NOMO-1 (cell line): Measurements from ENCODE around the gene TBC1D8B.
"Not testable (repeated sequence)": the region's sequence is repeated elsewhere in the genome, so short reads cannot be mapped to it uniquely, and the experiment has no call there.

ENCODE experiments used
- DNase-seq, 2 experiments: peaks; one replicate each; lab custom pipeline; 2025; ENCODE audit not compliant: unreplicated experiment in 2 of 2; lab: John Stamatoyannopoulos, UW

Gene TBC1D8B

DNA sequence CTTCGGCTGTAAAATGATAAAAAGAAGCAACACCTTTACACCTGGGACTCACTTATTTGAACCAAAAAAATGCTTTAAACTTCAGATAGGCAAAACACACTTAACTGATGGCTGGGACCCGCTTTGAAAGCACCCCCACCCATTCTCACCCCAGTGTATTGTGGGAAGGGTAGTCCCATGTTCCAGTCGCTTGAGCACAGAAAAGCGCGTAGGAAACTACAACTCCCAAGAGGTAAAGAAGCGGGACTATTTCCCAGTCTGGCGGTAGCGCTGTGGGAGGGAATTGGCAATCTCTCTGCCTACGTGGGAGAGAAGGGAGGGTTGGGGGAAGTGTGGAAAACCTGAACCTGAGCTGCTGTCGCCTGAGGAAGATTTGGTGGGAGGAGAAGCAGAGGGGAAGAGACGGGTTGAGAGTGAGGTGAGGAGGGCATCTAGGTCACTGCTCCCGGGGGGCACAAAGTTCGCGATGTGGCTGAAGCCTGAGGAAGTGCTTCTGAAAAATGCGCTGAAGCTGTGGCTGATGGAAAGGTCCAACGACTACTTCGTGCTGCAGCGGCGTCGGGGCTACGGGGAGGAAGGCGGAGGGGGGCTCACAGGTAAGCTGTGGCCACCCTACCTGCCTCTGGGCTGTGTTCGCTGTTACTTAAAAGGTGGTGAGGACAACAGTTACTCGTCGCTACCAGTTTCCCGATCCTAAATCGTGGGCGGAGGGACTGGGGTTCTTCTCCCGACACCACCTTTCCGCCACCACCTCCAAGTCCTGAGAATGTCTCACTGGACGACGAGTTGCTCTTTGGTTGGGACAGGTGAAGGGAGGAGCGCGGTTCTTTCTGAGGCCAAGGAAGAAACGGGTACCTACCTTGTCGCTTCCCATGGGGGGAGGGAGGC, at the start of gene TBC1D8B:
TBC1D8B (plus strand) TSS at position 286 of the 888 bp plus-strand sequence; CDS start at position 467, 181 bp downstream.
- DNase-seq = peak in 1 of 2 experiments; percentile 2

DNA sequence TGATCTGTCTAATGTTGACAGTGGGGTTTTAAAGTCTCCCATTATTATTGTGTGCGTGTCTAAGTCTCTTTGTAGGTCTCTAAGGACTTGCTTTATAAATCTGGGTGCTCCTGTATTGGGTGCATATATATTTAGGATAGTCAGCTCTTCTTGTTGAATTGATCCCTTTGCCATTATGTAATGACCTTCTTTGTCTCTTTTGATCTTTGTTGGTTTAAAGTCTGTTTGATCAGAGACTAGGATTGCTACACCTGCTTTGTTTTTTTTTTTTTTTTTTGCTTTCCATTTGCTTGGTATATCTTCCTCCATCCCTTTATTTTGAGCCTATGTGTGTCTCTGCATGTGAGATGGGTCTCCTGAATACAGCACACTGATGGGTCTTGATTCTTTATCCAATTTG, 33.2 kb upstream of the TBC1D8B start:
- not testable (repeated sequence) for DNase-seq

DNA sequence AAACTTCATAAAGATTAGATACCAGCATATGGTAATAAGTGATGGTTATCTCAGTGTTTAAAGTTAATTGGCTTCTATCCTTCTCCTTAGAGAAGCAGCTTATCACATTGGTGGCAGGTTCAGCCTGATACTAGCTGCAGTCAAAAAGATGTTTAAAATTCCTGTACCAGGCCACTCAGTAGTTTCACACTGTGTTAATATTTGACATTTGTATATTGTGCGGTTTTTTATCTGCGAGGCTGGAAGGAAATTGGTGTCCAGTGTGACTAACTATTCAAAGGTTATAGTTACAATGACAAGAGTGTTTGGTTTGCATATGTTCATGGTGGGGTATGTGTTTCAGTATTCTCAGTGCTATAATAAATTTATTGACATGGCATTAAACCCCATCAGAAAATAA, 27.5 kb upstream of the TBC1D8B start:
- DNase-seq = no peak

DNA sequence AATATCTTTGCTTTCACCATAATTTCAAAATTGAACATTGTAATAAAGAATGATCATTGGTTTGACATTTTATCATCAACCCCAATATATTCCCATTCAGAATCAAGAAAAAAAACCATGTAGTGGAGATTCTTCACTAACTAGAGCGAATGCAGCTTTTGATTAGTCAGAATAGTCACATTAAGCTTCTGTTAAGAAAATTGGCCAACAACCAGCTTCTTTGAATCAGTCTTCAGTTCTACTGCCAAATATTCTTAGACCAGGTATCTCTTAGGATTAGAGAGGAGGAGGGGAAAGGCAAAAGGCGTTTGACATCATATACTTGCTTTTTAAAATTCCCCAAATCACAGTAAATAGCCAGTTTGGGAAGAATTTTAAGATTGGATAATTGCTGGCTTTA, 22.2 kb upstream of the TBC1D8B start:
- DNase-seq = no peak

DNA sequence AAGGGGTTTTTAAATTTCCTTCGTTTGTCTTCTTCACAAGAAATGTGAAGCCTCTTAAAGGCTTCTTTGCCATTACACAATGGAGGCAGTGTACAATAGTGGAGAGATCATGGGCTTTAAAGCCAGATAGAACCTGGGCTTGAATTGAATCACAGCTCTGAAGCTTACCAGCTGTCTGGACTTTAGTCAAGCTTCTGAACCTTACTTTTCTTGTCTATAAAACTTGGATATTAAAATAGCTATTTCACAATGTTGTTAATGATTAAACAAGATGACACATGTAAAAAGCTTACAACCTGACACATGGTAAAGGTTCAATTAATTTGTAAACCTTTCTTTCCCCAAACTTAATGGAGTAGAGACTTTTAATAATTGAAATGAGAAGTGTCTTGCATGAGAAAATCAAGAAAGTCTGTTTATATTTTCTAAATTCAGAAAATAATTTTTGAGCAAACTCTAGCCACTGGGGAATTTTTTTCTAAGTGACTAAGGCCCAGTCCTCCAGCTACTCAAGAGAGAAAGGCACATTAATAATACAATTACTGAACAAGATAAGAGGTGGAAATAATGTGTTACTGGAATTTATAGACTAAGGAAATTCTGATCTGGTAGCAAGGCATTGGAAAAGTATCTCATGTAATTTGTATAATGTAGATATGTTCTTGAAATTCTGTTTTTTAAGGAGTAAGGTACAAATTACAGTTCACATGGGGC, 21.7 kb upstream of the TBC1D8B start:
- DNase-seq = no peak

DNA sequence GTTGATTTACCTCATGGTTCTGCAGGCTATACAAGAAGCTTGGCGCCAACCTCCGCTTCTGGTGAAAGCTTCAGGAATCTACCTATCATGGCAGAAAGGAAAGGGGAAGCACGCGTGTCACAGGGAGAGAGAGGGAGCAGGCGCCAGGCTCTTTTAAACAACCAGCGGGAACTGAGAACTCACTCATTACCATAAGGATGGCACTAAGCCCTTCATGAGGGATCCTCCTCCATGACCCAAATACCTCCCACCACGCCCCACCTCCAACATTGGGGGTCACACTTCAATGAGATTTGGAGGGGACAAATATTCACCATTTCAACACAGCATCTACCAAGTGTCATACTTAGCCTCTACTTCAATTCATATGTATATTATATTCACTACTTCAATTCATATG, 18.8 kb upstream of the TBC1D8B start:
- no peak for DNase-seq

DNA sequence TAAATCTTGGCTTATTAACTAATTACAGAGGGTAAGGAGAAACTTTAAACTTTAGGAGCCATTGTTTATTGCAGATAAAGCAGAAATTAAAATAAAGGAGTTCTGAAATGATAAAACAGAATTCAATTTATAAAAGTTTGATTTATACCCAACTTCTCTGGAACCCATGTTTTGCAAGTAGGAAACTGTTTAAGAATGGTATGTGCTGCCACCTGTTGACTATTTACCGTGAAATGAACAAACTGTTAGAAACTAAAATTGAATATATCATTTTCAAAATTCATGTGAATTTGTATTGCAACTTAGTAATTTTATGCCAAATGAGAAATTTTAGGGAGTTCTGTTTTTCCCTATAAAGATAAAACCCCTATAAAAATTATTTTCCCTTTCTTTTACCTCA, 11.0 kb upstream of the TBC1D8B start:
- DNase-seq = peak in 1 of 2 experiments; percentile 11

DNA sequence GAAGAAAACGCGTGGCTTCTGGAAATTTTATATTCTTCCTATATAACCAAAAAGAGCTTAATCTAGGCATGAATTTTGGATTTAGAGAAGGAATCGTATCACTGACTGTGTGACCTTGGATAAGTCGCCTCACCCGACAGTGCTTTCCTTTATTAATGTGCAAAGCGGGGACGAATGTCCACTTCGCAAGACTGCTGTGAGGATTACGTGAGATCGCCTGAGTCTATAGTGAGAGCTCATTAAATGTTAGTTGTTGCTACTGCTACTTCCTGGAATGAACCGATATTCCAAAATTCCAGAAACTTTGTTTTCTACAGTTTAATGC, 448 bp upstream of the TBC1D8B start:
- DNase-seq = no peak

DNA sequence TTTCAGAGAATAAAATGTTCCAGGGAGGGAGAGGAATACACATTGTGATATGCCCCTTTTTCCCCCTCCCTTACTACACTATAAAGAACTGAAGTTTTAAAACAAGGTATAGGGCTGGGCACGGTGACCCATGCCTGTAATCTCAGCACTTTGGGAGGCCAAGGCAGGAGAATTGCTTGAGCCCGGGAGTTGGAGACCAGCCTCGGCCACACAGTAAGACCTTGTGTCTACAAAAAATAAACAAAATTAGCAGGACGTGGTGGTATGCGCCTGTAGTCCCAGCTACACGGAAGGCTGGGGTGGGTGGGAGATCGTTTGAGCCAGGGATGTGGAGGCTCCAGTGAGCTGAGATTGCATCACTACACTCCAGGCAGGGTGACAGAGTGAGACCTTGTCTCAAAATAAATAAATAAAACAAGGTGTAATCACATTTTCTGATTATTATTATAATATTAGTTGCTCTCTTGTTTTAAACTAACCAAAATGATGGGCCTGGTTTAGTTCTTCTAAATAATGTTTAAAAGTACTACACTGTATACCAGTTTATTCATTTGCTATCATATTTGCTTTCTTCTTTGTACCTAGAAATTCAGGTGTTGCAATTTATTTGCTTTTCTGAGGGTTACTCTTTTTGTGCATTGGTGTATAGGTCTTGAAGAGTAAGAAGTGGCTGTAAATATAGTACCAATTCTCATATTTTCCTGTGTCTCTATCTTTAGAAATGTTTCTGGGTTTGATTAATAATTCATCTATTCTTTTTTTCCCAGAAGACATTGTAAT, 8.8 kb downstream of the TBC1D8B start:
- no peak for DNase-seq

DNA sequence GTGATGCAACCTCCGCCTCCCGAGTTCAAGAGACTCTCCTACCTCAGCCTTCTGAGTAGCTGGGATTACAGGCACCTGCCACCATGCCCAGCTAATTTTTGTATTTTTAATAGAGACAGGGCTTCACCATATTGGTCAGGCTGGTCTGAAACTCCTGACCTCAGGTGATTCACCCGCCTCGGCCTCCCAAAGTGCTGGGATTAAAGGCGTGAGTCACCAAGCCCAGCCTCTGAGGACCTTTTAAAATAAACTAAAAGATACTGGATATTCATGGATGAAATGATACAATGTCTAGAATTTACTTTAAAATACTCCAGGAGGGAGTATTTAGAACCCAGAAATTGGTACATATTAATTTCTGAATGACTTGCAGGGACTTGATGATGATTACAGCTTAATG, 10.5 kb downstream of the TBC1D8B start:
- DNase-seq = not testable (repeated sequence)

DNA sequence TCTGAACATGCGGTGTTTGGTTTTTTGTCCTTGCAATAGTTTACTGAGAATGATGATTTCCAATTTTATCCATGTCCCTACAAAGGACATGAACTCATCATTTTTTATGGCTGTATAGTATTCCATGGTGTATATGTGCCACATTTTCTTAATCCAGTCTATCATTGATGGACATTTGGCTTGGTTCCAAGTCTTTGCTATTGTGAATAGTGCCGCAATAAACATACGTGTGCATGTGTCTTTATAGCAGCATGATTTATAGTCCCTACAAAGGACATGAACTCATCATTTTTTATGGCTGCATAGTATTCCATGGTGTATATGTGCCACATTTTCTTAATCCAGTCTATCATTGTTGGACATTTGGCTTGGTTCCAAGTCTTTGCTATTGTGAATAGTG, 11.6 kb downstream of the TBC1D8B start:
- DNase-seq = not testable (repeated sequence)

DNA sequence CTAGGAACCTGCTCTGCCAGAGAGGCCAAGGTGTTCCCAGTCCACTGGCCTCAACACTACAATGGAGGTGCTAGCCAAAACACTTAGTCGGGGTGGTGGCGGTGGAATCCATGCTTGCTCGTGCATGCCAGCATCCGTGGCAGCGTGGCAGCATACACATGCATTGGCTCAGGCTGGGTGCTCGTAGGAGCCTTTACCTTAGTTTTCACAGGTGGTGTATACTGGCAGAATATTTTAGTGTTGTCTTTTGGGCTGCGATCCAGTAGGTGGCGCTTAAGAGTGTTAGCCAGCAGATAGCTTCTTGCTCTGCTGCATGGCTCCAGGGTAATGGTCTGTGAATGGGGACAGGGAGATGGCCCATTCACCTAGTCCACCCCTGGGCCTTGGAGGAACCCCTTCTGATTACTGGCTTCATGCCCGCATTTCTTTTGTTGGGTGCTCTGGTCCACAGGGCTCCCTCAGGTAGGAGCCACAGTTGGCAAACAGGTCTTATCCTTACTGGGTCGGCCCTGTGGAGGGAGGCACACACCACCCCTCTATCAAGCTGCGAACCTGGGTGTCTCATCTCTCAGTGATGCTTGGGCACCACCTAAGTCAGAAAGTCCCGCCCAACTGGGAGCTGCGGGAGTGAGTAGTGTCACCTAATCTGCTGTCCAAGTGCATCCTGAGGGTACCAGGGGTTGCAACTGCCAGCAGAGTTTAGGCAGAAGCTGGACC, 60.7 kb downstream of the TBC1D8B start:
- DNase-seq = peak in 1 of 2 experiments; percentile 0

DNA sequence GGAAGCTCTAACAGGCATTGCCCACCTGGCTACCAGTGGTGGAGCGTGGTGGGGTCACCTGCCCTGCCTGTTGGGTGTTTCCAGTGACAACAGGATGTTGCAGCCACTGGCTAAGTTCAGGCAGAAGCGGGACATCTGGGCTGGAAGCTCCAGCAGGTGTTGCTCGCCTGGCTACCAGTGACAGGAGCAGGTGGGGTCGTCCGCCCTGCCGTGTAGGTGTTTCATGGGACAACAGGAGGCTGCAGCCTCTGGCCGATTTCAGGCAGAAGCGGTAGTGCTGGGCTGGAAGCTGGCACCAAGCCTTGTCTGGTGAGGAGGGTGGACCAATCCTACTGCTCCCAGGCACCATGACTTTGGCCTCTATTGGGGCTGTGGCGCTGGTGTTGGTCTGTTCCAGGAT, 61.2 kb downstream of the TBC1D8B start:
- no peak for DNase-seq

DNA sequence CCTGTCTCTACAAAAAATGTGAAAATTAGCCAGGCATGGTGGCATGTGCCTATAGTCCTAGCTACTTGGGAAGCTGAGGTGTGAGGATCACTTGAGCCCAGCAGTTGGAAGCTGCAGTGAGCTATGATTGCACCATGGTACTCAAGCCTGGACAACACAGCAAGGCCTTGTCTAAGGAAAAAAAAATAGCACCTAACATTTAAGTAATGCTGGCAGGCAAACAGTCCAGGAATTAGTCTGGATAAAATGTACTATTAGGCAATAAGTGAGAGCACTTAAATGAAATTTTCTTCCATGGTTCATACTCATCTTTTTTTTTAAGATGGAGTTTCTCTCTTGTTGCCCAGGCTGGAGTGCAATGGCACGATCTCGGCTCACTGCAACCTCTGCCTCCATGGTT, 70.3 kb downstream of the TBC1D8B start:
- not testable (repeated sequence) for DNase-seq

DNA sequence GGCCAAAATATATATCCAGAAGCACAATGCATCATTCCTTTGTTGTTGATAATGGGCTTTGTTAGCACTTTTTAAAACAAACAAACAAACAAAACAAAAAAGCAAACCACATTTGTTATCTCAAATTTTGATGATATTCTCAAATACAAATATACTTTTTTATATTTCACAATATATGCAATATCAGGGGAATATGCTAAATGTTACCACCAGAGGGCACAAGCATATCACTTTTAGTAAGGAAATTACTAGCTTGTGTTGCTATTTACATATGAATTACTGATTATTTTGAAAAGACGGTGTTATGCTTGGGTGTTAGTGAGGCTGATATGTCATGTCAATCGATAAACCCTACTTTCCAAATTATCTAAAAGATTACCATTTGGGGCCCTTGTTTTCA, 71.6 kb downstream of the TBC1D8B start:
- peak in 1 of 2 experiments; percentile 32 for DNase-seq

DNA sequence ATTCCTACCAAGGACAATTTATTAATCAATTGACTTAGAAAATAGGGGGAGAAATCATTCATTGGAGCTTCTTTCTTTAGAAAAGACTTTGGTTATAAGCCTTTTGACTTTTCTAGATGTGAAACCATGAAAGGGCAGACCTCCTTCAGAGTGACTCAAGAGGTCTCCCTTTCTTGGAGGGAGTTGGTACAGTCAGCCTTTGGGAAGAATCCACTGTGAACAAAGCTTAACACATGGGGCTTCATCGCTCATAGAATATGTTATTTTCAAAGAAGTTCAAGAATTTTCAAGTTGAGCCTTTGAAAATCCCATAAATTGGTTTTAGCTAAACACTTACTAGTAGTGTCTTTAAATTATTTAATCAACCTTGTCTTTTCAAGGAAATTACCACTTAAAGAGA, 72.7 kb downstream of the TBC1D8B start:
- DNase-seq = no peak

DNA sequence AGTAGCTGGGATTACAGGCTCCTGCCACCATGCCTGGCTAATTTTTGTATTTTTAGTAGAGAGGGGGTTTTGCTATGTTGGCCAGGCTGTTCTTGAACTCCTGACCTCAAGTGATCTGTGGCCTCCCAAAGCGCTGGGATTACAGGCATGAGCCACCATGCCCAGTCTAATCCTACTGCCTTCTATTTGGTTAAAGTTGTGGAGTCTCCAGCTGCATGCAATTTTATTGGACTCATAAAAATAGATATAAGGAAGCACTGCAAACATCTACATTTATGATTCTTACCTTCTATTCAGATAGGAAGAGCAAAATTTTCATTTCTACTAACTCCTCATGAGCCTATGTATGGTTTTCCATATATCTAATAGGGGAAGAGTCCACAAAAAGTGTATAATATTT, 87.0 kb downstream of the TBC1D8B start:
- no peak for DNase-seq

DNA sequence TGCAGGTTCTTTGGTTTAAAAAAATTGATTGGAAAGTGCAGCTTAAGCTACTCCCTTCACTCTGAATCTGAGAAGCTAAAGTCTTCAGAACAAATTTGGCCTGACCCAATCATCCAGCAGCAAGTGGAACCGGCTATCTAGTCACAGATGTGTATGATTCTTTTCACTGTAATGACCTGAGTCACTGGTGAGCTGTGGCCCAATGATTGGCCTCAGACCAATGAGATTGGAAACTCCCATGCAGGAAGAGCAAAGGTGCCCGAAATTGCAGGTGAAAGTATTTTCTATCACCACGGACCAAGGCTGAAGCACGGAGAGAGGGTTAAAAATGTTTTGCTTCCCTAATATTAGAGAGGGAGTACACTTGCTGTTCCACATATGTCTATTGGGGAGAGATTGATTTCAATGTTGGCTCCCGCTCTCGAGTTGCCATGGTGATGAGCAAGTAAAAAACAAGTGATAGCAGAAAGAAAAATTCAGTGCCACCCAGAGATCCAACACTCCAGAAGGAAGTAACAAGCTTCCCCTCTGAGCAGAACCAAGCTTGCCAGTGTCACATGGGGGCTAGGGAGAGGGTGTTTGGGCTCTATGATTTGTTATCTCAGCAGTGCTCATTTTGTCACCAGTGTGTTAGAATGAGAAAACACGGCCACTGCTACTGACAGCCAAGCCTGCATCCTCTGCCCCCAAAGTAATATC, 89.4 kb downstream of the TBC1D8B start:
- no peak for DNase-seq

DNA sequence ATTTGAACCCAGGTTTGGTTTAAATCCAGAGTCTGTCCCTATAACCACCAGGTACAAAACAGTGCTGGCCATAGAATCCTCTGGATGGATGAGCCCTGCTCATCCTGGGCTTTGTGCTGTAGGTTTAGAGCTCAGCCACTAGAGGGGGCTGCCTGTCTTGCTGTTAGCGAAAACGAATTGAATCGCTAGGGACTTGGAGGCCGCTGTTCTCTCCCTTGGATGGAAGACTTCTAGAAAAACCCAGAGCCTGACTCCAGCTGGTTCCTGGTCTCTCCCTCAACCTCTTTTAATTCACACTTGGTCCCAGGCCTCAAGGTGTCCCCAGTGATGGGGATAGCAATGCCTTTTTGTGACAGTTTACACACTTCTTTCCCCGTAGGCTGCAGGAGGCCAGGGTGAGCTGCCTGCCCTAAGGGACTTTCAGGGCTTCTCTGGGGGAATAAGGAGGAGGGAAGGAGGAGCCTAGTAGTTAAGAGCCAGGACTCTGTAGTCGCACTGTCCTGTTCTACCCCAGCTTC, 92.0 kb downstream of the TBC1D8B start:
- DNase-seq = peak; percentile 18 to 44

DNA sequence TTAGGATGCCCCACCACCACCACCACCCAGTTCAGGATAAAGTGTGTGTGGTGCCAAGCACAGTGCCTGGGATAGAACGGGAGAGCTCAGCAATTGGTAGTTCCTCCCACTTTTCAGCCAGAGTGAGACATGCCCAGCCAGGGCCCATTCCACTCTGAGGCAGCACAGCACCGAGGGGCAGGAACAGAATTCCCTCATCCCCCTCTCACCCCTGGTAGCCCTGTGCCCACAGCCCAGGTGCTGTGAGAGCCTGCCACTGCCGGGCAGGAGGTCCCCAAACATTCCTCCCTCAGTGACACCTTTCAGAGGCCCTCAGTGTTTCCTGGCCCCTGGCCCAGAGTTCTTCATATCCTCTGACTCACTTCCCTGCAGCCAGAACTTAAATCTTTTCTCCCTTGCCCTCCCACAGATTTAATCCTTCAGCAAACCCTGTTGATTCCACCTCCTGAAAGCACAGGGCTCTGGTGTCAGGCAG, 92.5 kb downstream of the TBC1D8B start:
- DNase-seq = no peak
